GM19238 (cell line): ENCODE data around the gene ZNF106.
A peak's percentile ranks its signal among the peaks of the same experiment; 100 is the strongest.

Experiments used
- DNase-seq: peaks from one replicate; pipeline ENCODE4 v3.0.0; 2011; ENCODE audit warnings: low spot score; ENCODE audit not compliant: insufficient read length

Gene ZNF106

GRCh38 chr15:42482701-42483100, 8.2 kb downstream of the ZNF106 start:
- DNase-seq: no peak

- no peak for DNase-seq
Measured at GRCh38 chr15:42474827-42475226, 16.1 kb downstream of the ZNF106 start.

GRCh38 chr15:42471002-42471401, 19.9 kb downstream of the ZNF106 start:
- no peak for DNase-seq

- no peak for DNase-seq
Measured at GRCh38 chr15:42465520-42466259, 25.3 kb downstream of the ZNF106 start.

- no peak for DNase-seq
Measured at GRCh38 chr15:42461261-42461660, 29.7 kb downstream of the ZNF106 start.

- DNase-seq: peak; percentile 26
Measured at GRCh38 chr15:42457445-42458442, 33.2 kb downstream of the ZNF106 start.

- no peak for DNase-seq
Measured at GRCh38 chr15:42456971-42457370, 34.0 kb downstream of the ZNF106 start.

- no peak for DNase-seq
Measured at GRCh38 chr15:42456531-42456930, 34.4 kb downstream of the ZNF106 start.

- DNase-seq: no peak
Measured at GRCh38 chr15:42453826-42454225, 37.1 kb downstream of the ZNF106 start.

- DNase-seq: no peak
Measured at GRCh38 chr15:42450425-42450790, 40.5 kb downstream of the ZNF106 start.

GRCh38 chr15:42449770-42450424, 41.0 kb downstream of the ZNF106 start:
- DNase-seq: no peak

- DNase-seq: no peak
Measured at GRCh38 chr15:42448281-42448680, 42.7 kb downstream of the ZNF106 start.

- no peak for DNase-seq
Measured at GRCh38 chr15:42447599-42447998, 43.3 kb downstream of the ZNF106 start.

GRCh38 chr15:42445551-42445950, 45.4 kb downstream of the ZNF106 start:
- no peak for DNase-seq

GRCh38 chr15:42444415-42445063, 46.4 kb downstream of the ZNF106 start:
- no peak for DNase-seq

GRCh38 chr15:42427429-42428223, 63.3 kb downstream of the ZNF106 start:
- no peak for DNase-seq

GRCh38 chr15:42421376-42421775, 69.6 kb downstream of the ZNF106 start:
- DNase-seq: no peak

GRCh38 chr15:42419369-42419768, 71.6 kb downstream of the ZNF106 start:
- no peak for DNase-seq

- DNase-seq: no peak
Measured at GRCh38 chr15:42413920-42414319, 77.0 kb downstream of the ZNF106 start.

- DNase-seq: no peak
Measured at GRCh38 chr15:42411884-42412283, 79.1 kb downstream of the ZNF106 start.

- DNase-seq: no peak
Measured at GRCh38 chr15:42409011-42409410, 81.9 kb downstream of the ZNF106 start.
